Spleen (tissue), 11 donors: ENCODE results near the gene CYP24A1. TPM values are rescaled to one million over a fixed set of nuclear protein-coding genes. Genes with fewer than 3 reads are reported as not detected.

Experiments
- DNase-seq: peaks from one replicate; pipeline ENCODE4 v3.0.0-alpha.2; 2020
- H3K27ac ChIP-seq, 8 donors: fragments of 200-600 bp; sonication (generic) in 7 of 8; 1 replicate in 4 of 8; 2 replicates in 4 of 8; pipeline versions ENCODE4 v1.5.0 to v1.8.0; 2016 to 2021; ENCODE audit warnings: inconsistent platforms in 4 of 8, mild to moderate bottlenecking in 4 of 8, moderate library complexity in 1 of 8
- H3K27me3 ChIP-seq, 7 donors: fragments of 200-600 bp; sonication (generic) in 6 of 7; replicated peaks in 1 of 7; 1 replicate in 4 of 7; 2 replicates in 3 of 7; pipeline versions ENCODE4 v1.5.0 to v1.8.0; 2016 to 2021; ENCODE audit warnings: inconsistent platforms in 3 of 7, mild to moderate bottlenecking in 1 of 7
- H3K36me3 ChIP-seq, 6 donors: fragments of 200-600 bp; sonication (generic) in 5 of 6; 1 replicate in 4 of 6; 2 replicates in 2 of 6; pipeline versions ENCODE4 v1.5.0 to v1.8.0; 2016 to 2021; ENCODE audit warnings: inconsistent platforms in 2 of 6
- H3K4me1 ChIP-seq, 6 donors: fragments of 200-600 bp; sonication (generic) in 5 of 6; 1 replicate in 3 of 6; 2 replicates in 3 of 6; pipeline versions ENCODE4 v1.5.0 to v1.8.0; 2016 to 2021; ENCODE audit warnings: inconsistent platforms in 3 of 6
- H3K4me3 ChIP-seq, 8 donors: fragments of 200-600 bp; sonication (generic) in 7 of 8; 1 replicate in 4 of 8; 2 replicates in 4 of 8; pipeline versions ENCODE4 v1.5.0 to v1.8.0; 2016 to 2021; ENCODE audit warnings: inconsistent platforms in 4 of 8, mild to moderate bottlenecking in 4 of 8, moderate library complexity in 2 of 8
- H3K9me3 ChIP-seq, 8 donors: fragments of 200-600 bp; sonication (generic) in 7 of 8; 1 replicate in 4 of 8; 2 replicates in 4 of 8; pipeline versions ENCODE4 v1.5.0 to v1.8.0; 2016 to 2021; ENCODE audit warnings: inconsistent platforms in 4 of 8
- POLR2A ChIP-seq, 3 donors: fragments of 450-650 bp; IDR thresholded peaks; one replicate each; pipeline ENCODE4 v1.5.1; 2017; ENCODE audit warnings: antibody characterized with exemption in 3 of 3, mild to moderate bottlenecking in 1 of 3
- POLR2AphosphoS5 ChIP-seq, 3 donors: sonication (generic); formaldehyde crosslinking; IDR thresholded peaks; one replicate each; pipeline ENCODE4 v1.5.1; 2017; ENCODE audit warnings: antibody characterized with exemption in 3 of 3
- WGBS, 5 donors: extraction: QIAGEN DNeasy Blood & Tissue Kit in 3 of 5; methylation state at CpG; one replicate each; pipeline versions ENCODE4 v1.1.5 to v1.1.7; 2013 to 2018; 5-methylcytosine and 5-hydroxymethylcytosine counted together
- intact Hi-C: fragments of 100-400 bp; cut with DNase I; formaldehyde crosslinking; loops from one replicate; pipeline ENCODE4 v1.15.0; 2023; ENCODE audit warnings: low total_unique reads
- polyA plus RNA-seq, 3 donors: library from polyadenylated mRNA; stranded (reverse); fragments of 200-250 nt; gene quantifications; one replicate each; pipeline ENCODE4 v1.2.1, GENCODE V29; 2013
- total RNA-seq, 7 donors: library from RNA; depleted of rRNA in 3 of 7; stranded (reverse); fragments of >200 nt in 3 of 7; fragmentation: NEBNext Ultra II Directional in 4 of 7; extraction: Animal tissue kit (Norgen Biotek cat#: 25700) in 4 of 7; gene quantifications; one replicate each; pipeline versions ENCODE4 v1.1.0 to v1.2.1, GENCODE V29; 2016 to 2021
- TF ChIP-seq, protein P1 (sequence below), 11 experiments: fragments of 200-600 bp in 7 of 11; fragments of 450-650 bp in 4 of 11; sonication (generic) in 4 of 11; IDR thresholded peaks in 8 of 11; conservative IDR thresholded peaks in 3 of 11; 1 replicate in 7 of 11; 2 replicates in 4 of 11; pipeline versions ENCODE4 v1.4.0 to v1.8.0; 2016 to 2021; ENCODE audit warnings: antibody characterized with exemption in 11 of 11, inconsistent platforms in 4 of 11, mild to moderate bottlenecking in 1 of 11
- donor health status: healthy with polysubstance abuse.
- donor health status: DM: no; HTN: no; CAD: no; lungs with moderate emphysema.
- donor health status: DM: no; HTN: no; CAD: no.
- donor health status: Bipolar disorder and iron deficiency.
- donor health status: healthy.
- donor health status: DM: no; HTN: no; CAD: no.
- donor health status: DM: yes; HTN: yes; CAD: no.

Gene CYP24A1
- total and polyA plus RNA-seq, 10 donors: not detected

DNA sequence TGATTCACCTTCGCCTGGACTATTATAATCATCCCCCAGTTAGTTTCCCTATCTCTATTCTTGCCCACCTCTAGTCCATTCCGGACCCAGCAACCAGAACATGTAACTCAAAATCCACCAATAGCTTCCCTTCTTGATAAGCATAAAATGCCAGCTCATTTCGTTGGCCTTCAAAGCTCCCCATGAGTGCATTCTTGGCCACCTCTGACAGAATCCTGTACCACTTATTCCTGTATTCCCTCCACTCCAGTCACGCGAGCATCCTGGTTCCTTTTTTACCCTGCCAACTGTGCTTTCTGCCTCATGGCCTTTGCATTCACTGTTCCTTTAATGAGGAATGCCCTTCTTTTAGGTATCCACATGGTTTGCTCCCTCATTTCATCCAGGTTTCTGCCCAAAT is 36.7 kb downstream of the CYP24A1 start:
- WGBS, 5 donors: 70 to 87% (median 76%) methylated on average over 5 of the region's 5 CpGs
- H3K27me3 ChIP-seq: peaks cover 0 to 41% (median 0%) of the 10 kb centered on the region in 7 donors
- intact Hi-C loops: no loop called here

DNA sequence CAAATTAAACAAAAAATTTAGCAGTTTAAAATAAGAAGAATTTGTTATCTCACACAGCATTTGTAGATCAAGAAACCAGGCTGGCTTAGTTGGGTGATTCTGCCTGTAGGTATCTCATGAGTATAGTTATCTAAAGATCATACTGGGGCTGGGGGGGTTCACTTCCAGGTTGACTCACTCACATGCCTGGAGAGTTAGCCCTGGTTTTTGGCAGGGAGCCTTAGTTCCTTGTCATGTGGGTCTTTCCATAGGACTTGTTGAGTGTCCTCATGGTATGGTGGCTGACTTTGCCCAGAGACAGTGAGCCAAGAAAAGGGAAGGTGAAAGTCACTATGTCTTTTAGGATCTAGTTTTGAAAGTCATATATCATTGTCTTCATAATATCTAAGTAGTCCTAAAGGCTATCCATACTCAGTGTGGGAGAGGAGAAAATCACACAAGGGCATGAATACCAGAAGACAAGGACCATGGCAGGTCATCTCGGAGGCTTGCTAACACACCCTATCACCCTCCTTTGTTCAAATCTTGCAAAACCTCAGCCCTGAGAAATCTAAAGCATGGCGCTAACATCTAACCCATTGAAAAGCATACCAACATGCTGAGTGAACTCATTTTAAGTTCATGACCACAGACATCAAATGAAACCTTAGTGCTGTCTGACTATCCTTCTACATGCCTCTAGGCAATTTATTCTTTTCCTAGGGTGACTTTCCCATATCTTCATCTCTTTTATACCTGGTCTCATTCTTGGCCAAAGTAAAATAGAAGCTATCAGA is 39.2 kb downstream of the CYP24A1 start:
- H3K4me3 ChIP-seq: no peak overlapping the region
- 92 to 97% (median 96%) methylated on average over 2 of the region's 2 CpGs for WGBS, 5 donors
- no peak for DNase-seq

More for the DNA sequence above, 36.7 kb downstream of the CYP24A1 start:
- Histone ChIP-seq H3K4me3 (no peak overlapping the region), H3K27ac (no peak overlapping the region), H3K36me3 (no peaks in the 10 kb centered on the region), H3K9me3 (peaks cover 0 to 12% (median 0%) of the 10 kb centered on the region in 8 donors), H3K4me1 (peaks cover 0 to 4% (median 0%) of the 10 kb centered on the region in 6 donors)
- no peak for DNase-seq
- TF ChIP-seq POLR2A (IDR thresholded peaks at IDR 0.05) (no peak), POLR2AphosphoS5 (IDR thresholded peaks at IDR 0.05) (no peak)
- TF ChIP-seq, protein P1, sequence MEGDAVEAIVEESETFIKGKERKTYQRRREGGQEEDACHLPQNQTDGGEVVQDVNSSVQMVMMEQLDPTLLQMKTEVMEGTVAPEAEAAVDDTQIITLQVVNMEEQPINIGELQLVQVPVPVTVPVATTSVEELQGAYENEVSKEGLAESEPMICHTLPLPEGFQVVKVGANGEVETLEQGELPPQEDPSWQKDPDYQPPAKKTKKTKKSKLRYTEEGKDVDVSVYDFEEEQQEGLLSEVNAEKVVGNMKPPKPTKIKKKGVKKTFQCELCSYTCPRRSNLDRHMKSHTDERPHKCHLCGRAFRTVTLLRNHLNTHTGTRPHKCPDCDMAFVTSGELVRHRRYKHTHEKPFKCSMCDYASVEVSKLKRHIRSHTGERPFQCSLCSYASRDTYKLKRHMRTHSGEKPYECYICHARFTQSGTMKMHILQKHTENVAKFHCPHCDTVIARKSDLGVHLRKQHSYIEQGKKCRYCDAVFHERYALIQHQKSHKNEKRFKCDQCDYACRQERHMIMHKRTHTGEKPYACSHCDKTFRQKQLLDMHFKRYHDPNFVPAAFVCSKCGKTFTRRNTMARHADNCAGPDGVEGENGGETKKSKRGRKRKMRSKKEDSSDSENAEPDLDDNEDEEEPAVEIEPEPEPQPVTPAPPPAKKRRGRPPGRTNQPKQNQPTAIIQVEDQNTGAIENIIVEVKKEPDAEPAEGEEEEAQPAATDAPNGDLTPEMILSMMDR (IDR thresholded peaks at IDR 0.05 in 8 of 11, conservative IDR thresholded peaks at IDR 0.05 in 3 of 11): no peak

DNA sequence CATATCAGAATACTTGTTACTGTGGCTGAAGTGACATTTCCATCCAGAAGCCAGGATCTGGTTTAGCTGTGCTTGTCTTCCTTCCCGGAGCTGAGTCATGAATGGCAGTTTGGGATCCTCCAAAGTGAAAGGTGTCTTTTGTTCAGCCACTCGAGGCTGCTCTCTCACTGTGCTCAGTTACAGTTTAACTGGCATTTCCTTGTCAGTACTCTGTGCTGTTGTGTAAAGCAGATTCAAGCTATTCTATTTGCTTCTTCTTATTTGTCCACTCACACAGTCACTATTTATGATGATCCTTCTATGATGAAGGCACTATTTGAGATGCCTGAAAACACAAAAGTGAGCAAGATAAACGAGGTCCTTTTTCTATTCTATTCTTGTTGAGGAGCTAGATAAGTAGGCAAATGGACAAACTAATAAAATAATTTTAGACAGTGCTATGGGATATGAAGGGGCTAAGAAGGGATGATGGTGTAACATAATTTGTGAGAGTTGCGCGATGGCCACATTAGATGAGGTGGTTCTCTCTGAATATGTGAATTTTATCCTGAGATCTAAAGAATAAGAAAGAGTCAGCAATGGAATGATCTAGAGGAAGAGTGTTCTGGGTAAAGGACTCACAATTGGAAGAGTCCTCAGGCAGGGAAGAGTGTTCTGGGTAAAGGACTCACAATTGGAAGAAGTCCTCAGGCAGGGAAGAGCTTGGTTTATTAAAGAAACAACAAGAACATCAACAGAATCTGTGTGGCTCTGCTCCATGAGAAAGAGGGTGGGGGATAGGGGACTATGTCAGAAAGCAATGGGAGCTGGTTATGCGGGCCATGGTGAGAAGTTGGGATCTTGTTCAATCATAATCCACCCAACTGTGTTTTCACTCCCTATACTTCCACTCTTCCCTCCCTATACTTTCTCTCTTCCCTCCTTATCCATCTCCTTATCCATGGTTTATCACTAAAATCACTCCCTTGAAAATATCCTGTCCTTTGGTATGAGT is 40.1 kb downstream of the CYP24A1 start:
- DNase-seq: no peak
- Histone ChIP-seq H3K9me3 (peaks cover 0 to 18% (median 5%) of the 10 kb centered on the region in 8 donors), H3K27me3 (peaks cover 0 to 29% (median 0%) of the 10 kb centered on the region in 7 donors), H3K4me1 (peaks cover 0 to 4% (median 0%) of the 10 kb centered on the region in 6 donors), H3K27ac (no peak overlapping the region), H3K4me3 (no peak overlapping the region), H3K36me3 (no peaks in the 10 kb centered on the region)
- TF ChIP-seq, protein P1 (IDR thresholded peaks at IDR 0.05 in 8 of 11, conservative IDR thresholded peaks at IDR 0.05 in 3 of 11): no peak
- no peak for TF ChIP-seq POLR2AphosphoS5 (IDR thresholded peaks at IDR 0.05)
- TF ChIP-seq POLR2A (IDR thresholded peaks at IDR 0.05): no peak
- WGBS, 5 donors: 57 to 77% (median 70%) methylated on average over 6 of the region's 6 CpGs
- intact Hi-C loops: no loop called here

More for the DNA sequence above, 39.2 kb downstream of the CYP24A1 start:
- TF ChIP-seq, protein P1 (IDR thresholded peaks at IDR 0.05 in 8 of 11, conservative IDR thresholded peaks at IDR 0.05 in 3 of 11): no peak
- TF ChIP-seq POLR2AphosphoS5 (IDR thresholded peaks at IDR 0.05) (no peak), POLR2A (IDR thresholded peaks at IDR 0.05) (no peak)
- Histone ChIP-seq H3K27ac (no peak overlapping the region), H3K9me3 (peaks cover 0 to 13% (median under 1%) of the 10 kb centered on the region in 8 donors), H3K36me3 (no peaks in the 10 kb centered on the region), H3K27me3 (peaks cover 0 to 36% (median 0%) of the 10 kb centered on the region in 7 donors), H3K4me1 (peaks cover 0 to 4% (median 0%) of the 10 kb centered on the region in 6 donors)
- intact Hi-C loops: no loop called here
